Common myeloid progenitor, CD34-positive (primary cell): ENCODE measurements around the gene SFXN2.

Experiments
- CTCF ChIA-PET: fragments of 350-600 bp; sonication (Branson Sonifier 250); formaldehyde crosslinking; loops from one replicate; lab custom pipeline; 2021; ENCODE audit warnings: antibody characterized with exemption; lab: Charles Lee
- POLR2A ChIA-PET: fragments of 350-600 bp; sonication (Branson Sonifier 250); formaldehyde crosslinking; loops from one replicate; lab custom pipeline; 2021; ENCODE audit warnings: antibody characterized with exemption; lab: Charles Lee
- DNase-seq, 3 donors: peaks; one replicate each; pipeline versions ENCODE4 v3.0.0 to v3.0.0-alpha.2; 2013
- H3K27ac ChIP-seq, 2 experiments: 1 replicate in 1 of 2; 2 replicates in 1 of 2; pipeline ENCODE4 v1.7.0; 2013; ENCODE audit warnings: inconsistent platforms in 2 of 2, low read length in 2 of 2, mild to moderate bottlenecking in 2 of 2, low read depth in 1 of 2, moderate library complexity in 1 of 2; ENCODE audit not compliant: severe bottlenecking in 2 of 2, insufficient read depth in 1 of 2, poor library complexity in 1 of 2
- H3K27me3 ChIP-seq, 5 experiments: replicated peaks in 2 of 5; 1 replicate in 3 of 5; 2 replicates in 2 of 5; pipeline versions ENCODE4 v1.6.1 to v1.7.0; 2013; ENCODE audit warnings: low read length in 4 of 5, mild to moderate bottlenecking in 2 of 5, moderate library complexity in 2 of 5, inconsistent platforms in 1 of 5; ENCODE audit not compliant: insufficient read depth in 5 of 5, control insufficient read depth in 4 of 5
- H3K36me3 ChIP-seq, 4 experiments: 1 replicate in 2 of 4; 2 replicates in 2 of 4; pipeline versions ENCODE4 v1.6.1 to v1.7.0; 2013; ENCODE audit warnings: low read length in 3 of 4, control low read depth in 1 of 4, mild to moderate bottlenecking in 1 of 4; ENCODE audit not compliant: control insufficient read depth in 4 of 4, insufficient read depth in 4 of 4
- H3K4me1 ChIP-seq, 4 experiments: 1 replicate in 3 of 4; 2 replicates in 1 of 4; pipeline versions ENCODE4 v1.6.1 to v1.7.1; 2013; ENCODE audit warnings: low read length in 3 of 4, mild to moderate bottlenecking in 3 of 4, control low read depth in 1 of 4, inconsistent platforms in 1 of 4, moderate library complexity in 1 of 4; ENCODE audit not compliant: control insufficient read depth in 4 of 4, insufficient read depth in 4 of 4; ENCODE audit errors: control extremely low read depth in 1 of 4
- H3K4me3 ChIP-seq, 7 experiments: 1 replicate in 4 of 7; 2 replicates in 3 of 7; pipeline versions ENCODE4 v1.5.1 to v1.7.0; 2013; ENCODE audit warnings: mild to moderate bottlenecking in 7 of 7, low read length in 6 of 7, moderate library complexity in 6 of 7, inconsistent platforms in 2 of 7, low read depth in 2 of 7, control low read depth in 1 of 7; ENCODE audit not compliant: insufficient read depth in 4 of 7, control insufficient read depth in 1 of 7; ENCODE audit errors: extremely low read depth in 1 of 7
- H3K9me3 ChIP-seq, 5 experiments: 1 replicate in 4 of 5; 2 replicates in 1 of 5; pipeline versions ENCODE4 v1.6.1 to v1.7.1; 2013; ENCODE audit warnings: low read length in 4 of 5, mild to moderate bottlenecking in 2 of 5, inconsistent platforms in 1 of 5, low read depth in 1 of 5, moderate library complexity in 1 of 5; ENCODE audit not compliant: control insufficient read depth in 4 of 5, insufficient read depth in 2 of 5; ENCODE audit errors: control extremely low read depth in 1 of 5
- WGBS: methylation state at CpG from one replicate; pipeline ENCODE4 v1.1.5; 2013; ENCODE audit not compliant: insufficient coverage; 5-methylcytosine and 5-hydroxymethylcytosine counted together

The SFXN2 gene

DNA sequence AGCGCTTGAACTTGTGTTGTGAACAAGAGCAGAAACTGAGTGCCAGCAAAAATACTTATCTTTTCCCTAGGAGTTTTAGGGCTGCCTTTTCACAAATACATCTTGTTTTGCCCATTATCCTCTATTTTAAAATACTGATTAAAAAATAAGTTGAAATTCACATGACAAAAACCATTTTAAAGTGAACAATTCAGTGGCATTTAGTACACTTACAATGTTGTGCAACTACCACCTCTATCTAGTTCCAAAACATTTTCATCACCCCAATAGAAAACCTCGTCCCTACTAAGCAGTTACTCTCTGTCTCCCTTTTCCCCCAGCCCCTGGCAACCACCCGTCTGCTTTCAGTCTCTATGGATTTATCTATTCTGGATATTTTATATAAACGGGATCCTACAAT, 30.7 kb downstream of the SFXN2 start:
- no peak for DNase-seq
- Histone ChIP-seq H3K4me3 (peak overlapping the region in 6 of 7 experiments; percentile 88 to 96 (median 92)), H3K36me3 (peaks cover 0 to 3% (median 2%) of the 10 kb centered on the region in 4 experiments), H3K9me3 (no peaks in the 10 kb centered on the region), H3K27ac (peak overlapping the region in 1 of 2 experiments; percentile 84), H3K27me3 (no peaks in the 10 kb centered on the region), H3K4me1 (peaks cover 18 to 50% (median 34%) of the 10 kb centered on the region in 4 experiments)
- 100% methylated on average over 2 of the region's 4 CpGs for WGBS
- POLR2A ChIA-PET = interaction anchor here (0.7 kb wide), 1 partner anchor 67 kb away, joined by 3 read pairs; no protein-coding TSS in a partner anchor
- CTCF ChIA-PET = interaction anchor here (0.7 to 3.0 kb wide), 2 partner anchors 7 to 22 kb away, joined by 3 to 21 read pairs; no protein-coding TSS in a partner anchor

- Histone ChIP-seq H3K9me3 (no peaks in the 10 kb centered on the region), H3K4me3 (no peak overlapping the region), H3K4me1 (peaks cover 0 to 9% (median 4%) of the 10 kb centered on the region in 4 experiments), H3K27ac (no peak overlapping the region), H3K27me3 (no peaks in the 10 kb centered on the region), H3K36me3 (peaks cover 0 to 6% (median under 1%) of the 10 kb centered on the region in 4 experiments)
- POLR2A ChIA-PET = interaction anchor here (0.7 kb wide), 1 partner anchor 24 kb away, joined by 3 read pairs; no protein-coding TSS in a partner anchor
- no peak for DNase-seq
- WGBS = 96% methylated on average over 8 of the region's 9 CpGs
- CTCF ChIA-PET = interaction anchor here (0.6 to 5.5 kb wide), 23 partner anchors 9 to 580 kb away, joined by 3 to 60 read pairs (median 5); partner anchors contain the start of genes CYP17A1 and WBP1L
Measured at GRCh38 chr10:102752266-102752930, 38.0 kb downstream of the SFXN2 start.

DNA sequence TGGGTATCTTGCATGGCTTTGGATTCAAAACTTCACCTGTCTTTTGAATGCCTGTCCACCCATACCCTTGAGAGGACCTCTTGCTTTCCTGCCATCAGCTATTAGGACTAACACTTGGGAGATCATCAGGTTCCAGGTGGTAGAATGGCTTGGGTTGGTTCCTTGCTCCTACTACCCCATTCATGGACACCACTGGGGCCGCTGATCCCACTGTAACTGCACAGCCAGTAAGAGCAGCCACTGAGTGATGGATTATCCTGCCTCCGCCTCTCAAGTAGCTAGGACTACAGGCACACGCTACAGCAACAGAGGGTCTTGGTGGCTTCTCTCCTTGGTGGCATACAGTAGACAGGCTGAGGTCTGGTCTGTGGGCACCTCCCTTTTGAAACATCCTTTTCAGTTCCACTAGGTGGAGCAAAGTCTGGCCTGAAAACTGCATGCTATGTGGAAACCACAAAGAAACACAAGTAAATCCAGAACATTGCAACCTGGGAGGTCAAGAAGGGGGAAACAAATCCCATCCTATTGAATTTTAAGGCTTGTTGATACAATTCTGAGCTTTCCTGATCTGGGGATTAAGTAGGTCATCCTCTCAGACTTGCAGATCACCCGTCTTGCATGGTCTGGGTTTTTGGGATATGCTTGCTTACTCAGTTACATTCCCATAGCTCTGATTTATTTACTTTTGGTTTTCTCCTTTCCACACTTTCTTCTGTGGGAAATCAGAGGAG, 38.7 kb downstream of the SFXN2 start:
- ChIA-PET CTCF (interaction anchor here (0.6 to 5.5 kb wide), 21 partner anchors 9 to 580 kb away, joined by 3 to 60 read pairs (median 5); partner anchors contain the start of genes CYP17A1 and WBP1L), POLR2A (interaction anchor here (0.7 to 1.0 kb wide), 2 partner anchors 17 to 23 kb away, joined by 3 read pairs; no protein-coding TSS in a partner anchor)
- DNase-seq = peak; percentile 49 to 74 (median 71)
- Histone ChIP-seq H3K27me3 (no peaks in the 10 kb centered on the region), H3K4me1 (peaks cover 0 to 10% (median 5%) of the 10 kb centered on the region in 4 experiments), H3K36me3 (peaks cover 0 to 6% (median 0%) of the 10 kb centered on the region in 4 experiments), H3K27ac (no peak overlapping the region), H3K9me3 (no peaks in the 10 kb centered on the region), H3K4me3 (no peak overlapping the region)
- WGBS = 97% methylated on average over 4 of the region's 4 CpGs

DNA sequence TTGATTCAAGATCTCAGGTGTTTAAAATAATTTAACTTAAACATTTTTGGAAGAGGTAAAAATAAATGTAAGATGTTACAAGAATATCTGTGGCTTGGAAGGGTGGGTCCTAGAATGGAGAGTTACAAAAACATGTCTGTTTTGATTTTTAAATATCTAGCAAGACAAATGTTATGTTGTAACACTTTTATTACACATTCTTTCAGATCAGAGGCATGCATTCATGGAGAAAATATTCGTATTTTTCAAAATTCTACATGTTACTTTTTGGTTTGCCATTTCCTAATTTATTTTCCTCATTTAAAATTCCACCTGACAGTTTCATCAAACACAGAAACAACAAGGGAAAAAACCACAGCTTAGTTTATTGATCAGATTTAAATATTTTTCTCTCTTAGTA, 39.3 kb downstream of the SFXN2 start:
- DNase-seq = no peak
- no peak overlapping the region for H3K4me3 ChIP-seq
- no peaks in the 10 kb centered on the region for H3K9me3 ChIP-seq
- H3K27me3 ChIP-seq = no peaks in the 10 kb centered on the region
- H3K36me3 ChIP-seq = peaks cover 0 to 3% (median under 1%) of the 10 kb centered on the region in 4 experiments
- H3K27ac ChIP-seq = no peak overlapping the region
- whole genome bisulfite sequencing = 80% methylated on average over 1 of the region's 1 CpG
- POLR2A ChIA-PET = interaction anchor here (1.0 kb wide), 1 partner anchor 17 kb away, joined by 3 read pairs; no protein-coding TSS in a partner anchor
- peaks cover 0 to 13% (median 5%) of the 10 kb centered on the region in 4 experiments for H3K4me1 ChIP-seq
- CTCF ChIA-PET = interaction anchor here (0.6 to 5.5 kb wide), 11 partner anchors 10 to 150 kb away, joined by 3 to 60 read pairs (median 26); partner anchors contain the start of genes CYP17A1 and WBP1L

DNA sequence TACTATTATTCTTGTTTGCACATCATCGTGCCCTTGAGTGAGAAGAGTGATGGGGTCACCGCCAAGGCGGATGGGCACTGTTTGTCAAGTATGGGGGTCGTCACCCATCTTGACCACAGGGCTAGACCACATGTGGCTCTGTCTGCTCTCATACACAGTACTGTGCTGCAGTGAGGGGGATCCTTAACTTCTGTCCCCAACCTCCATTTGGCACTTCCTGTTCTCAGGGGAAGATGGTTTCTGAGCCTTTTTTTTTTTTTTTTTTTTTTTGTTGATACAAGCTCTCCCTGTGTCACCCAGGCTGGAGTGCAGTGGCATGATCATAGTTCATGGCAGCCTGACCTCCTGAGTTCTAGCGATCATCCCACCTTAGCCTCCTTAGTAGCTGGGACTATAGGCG, 42.9 kb downstream of the SFXN2 start:
- peak in 1 of 3 donors; percentile 25 for DNase-seq
- WGBS = 95% methylated on average over 5 of the region's 6 CpGs
- H3K4me3 ChIP-seq = no peak overlapping the region
- H3K4me1 ChIP-seq = peaks cover 0 to 16% (median 5%) of the 10 kb centered on the region in 4 experiments
- H3K27ac ChIP-seq = no peak overlapping the region
- H3K36me3 ChIP-seq = peaks cover 0 to 3% (median 3%) of the 10 kb centered on the region in 4 experiments
- POLR2A ChIA-PET = no interaction called here
- peaks cover 0 to 2% (median 0%) of the 10 kb centered on the region in 5 experiments for H3K9me3 ChIP-seq
- H3K27me3 ChIP-seq = no peaks in the 10 kb centered on the region
- CTCF ChIA-PET = interaction anchor here (0.7 to 1.5 kb wide), 3 partner anchors 22 to 37 kb away, joined by 3 to 4 read pairs (median 4); no protein-coding TSS in a partner anchor

DNA sequence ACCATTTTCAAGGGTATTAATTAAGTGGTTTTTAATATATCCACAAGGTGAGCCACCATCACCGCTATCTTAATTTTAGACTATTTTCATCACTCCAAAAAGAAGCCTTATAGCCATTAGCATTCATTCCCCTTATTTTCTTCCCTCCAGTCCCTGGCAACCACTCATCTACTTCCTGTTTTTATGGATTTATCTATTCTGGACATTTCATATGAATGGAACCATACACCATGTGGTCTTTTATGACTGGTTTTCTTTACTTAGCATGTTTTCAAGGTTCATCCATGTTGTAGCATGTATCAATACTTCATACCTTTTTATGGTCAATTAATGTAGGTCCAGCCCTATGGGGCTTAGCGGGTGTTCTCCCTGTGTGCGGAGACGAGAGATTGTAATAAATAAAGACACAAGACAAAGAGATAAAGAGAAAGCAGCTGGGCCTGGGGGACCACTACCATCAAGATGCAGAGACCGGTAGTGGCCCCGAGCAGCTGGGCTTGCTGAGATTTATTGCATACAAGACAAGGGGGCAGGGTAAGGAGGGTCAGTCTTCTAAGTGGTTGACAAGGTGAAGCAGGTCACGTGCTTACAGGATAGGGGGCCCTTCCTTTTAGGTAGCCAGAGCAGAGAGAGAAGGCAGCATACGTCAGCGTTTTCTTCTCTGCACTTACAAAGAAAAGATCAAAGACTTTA, 44.0 kb downstream of the SFXN2 start:
- peak in 1 of 3 donors; percentile 23 for DNase-seq
- H3K27me3 ChIP-seq = no peaks in the 10 kb centered on the region
- POLR2A ChIA-PET = no interaction called here
- 100% methylated on average over 5 of the region's 9 CpGs for WGBS
- peaks cover 0 to 2% (median 0%) of the 10 kb centered on the region in 5 experiments for H3K9me3 ChIP-seq
- H3K4me3 ChIP-seq = no peak overlapping the region
- H3K36me3 ChIP-seq = peaks cover 0 to 5% (median 4%) of the 10 kb centered on the region in 4 experiments
- no peak overlapping the region for H3K27ac ChIP-seq
- CTCF ChIA-PET = interaction anchor here (1.2 kb wide), 1 partner anchor 23 kb away, joined by 3 read pairs; no protein-coding TSS in a partner anchor
- peaks cover 0 to 13% (median 2%) of the 10 kb centered on the region in 4 experiments for H3K4me1 ChIP-seq
